Kidney epithelial cell (primary cell): ENCODE measurements around the gene VPS13D. TPM values are rescaled to one million over a fixed set of nuclear protein-coding genes. Genes with fewer than 3 reads are reported as not detected.

Experiments used
- DNase-seq: peaks from one replicate; pipeline ENCODE4 v3.0.0-alpha.2; 2010; ENCODE audit warnings: low read depth
- H3K27me3 ChIP-seq: 2 replicates; pipeline ENCODE4 v1.6.0; 2011; ENCODE audit warnings: low read length; ENCODE audit not compliant: control insufficient read depth, insufficient read depth
- H3K36me3 ChIP-seq: 2 replicates; pipeline ENCODE4 v1.5.1; 2011; ENCODE audit warnings: low read length; ENCODE audit not compliant: control insufficient read depth, insufficient read depth
- H3K4me3 ChIP-seq: 2 replicates; pipeline ENCODE4 v1.5.1; 2011; ENCODE audit warnings: low read depth, mild to moderate bottlenecking, control low read depth, low read length
- total RNA-seq: library from RNA; depleted of rRNA; stranded (reverse); fragments of >200 nt; gene quantifications from 2 replicates; pipeline ENCODE4 v1.2.3, GENCODE V29; 2015
- TF ChIP-seq, protein P1 (sequence below): IDR thresholded peaks from 2 replicates; pipeline ENCODE4 v1.5.1; 2011; ENCODE audit warnings: mild to moderate bottlenecking, moderate library complexity, low read length, control low read depth, inconsistent platforms; ENCODE audit not compliant: insufficient read depth, poor library complexity, severe bottlenecking

Gene VPS13D
- total RNA-seq, 1 donor from 2014 or later = 22.2 TPM

DNA sequence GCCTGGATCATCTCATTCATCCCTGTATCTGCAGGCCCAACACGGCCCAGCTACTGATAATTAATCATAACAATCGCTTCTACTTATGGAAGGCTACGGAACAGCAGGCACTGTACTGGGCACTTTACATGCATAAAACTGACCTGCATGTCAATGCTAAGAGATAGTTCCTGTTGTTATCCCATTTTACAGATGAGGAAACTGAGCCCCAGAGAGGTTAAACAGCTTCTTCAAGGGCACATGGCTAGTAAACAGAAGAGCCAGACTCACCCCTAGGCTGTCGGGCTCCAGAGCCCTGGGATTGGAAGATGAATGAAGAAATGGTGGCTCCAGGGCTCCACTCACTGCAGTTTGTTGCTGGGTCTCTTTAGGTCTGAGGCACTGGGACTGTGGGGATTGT is 27.3 kb upstream of the VPS13D start:
- peaks cover 13% of the 10 kb centered on the region for H3K27me3 ChIP-seq
- TF ChIP-seq, protein P1, sequence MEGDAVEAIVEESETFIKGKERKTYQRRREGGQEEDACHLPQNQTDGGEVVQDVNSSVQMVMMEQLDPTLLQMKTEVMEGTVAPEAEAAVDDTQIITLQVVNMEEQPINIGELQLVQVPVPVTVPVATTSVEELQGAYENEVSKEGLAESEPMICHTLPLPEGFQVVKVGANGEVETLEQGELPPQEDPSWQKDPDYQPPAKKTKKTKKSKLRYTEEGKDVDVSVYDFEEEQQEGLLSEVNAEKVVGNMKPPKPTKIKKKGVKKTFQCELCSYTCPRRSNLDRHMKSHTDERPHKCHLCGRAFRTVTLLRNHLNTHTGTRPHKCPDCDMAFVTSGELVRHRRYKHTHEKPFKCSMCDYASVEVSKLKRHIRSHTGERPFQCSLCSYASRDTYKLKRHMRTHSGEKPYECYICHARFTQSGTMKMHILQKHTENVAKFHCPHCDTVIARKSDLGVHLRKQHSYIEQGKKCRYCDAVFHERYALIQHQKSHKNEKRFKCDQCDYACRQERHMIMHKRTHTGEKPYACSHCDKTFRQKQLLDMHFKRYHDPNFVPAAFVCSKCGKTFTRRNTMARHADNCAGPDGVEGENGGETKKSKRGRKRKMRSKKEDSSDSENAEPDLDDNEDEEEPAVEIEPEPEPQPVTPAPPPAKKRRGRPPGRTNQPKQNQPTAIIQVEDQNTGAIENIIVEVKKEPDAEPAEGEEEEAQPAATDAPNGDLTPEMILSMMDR = no peak
- DNase-seq = no peak
- no peaks in the 10 kb centered on the region for H3K36me3 ChIP-seq
- H3K4me3 ChIP-seq = no peak overlapping the region

DNA sequence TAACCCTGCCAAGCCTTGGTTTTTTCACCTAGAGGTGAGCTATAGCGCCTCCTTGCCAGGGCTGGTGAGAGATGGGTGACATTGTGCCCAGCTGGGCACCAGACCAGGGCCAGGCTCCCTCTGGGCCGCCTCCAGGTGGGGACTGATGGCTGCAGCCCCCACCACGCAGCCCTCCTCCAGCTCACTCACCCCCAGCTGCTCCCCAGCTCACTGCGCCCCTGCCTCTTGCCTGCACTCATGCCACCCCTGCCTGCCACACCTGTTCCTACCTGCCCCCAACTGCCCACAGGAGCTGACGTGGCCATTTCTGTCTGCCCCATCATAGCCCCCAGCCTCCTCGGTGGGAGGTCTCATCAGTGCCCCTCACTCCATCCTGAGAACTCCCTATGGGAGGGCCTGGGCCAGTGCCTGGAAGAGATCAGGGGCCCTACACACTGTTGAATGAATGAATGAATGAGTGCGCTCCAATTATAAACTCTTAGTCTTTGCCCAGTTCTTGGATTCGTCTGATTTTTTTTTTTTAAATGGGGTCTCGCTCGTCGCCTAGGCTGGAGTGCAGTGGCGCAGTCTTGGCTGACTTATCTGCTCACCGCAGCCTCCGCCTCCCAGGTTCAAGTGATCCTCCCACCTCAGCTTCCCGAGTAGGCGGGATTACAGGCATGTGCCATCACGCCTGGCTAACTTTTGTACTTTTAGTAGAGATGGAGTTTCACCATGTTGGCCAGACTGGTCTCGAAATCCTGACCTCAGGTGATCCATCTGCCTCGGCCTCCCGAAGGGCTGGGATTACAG is 26.4 kb upstream of the VPS13D start:
- H3K27me3 ChIP-seq = peaks cover 9% of the 10 kb centered on the region
- no peaks in the 10 kb centered on the region for H3K36me3 ChIP-seq
- DNase-seq = no peak
- H3K4me3 ChIP-seq = no peak overlapping the region
- TF ChIP-seq, protein P1 = peak; percentile 5

DNA sequence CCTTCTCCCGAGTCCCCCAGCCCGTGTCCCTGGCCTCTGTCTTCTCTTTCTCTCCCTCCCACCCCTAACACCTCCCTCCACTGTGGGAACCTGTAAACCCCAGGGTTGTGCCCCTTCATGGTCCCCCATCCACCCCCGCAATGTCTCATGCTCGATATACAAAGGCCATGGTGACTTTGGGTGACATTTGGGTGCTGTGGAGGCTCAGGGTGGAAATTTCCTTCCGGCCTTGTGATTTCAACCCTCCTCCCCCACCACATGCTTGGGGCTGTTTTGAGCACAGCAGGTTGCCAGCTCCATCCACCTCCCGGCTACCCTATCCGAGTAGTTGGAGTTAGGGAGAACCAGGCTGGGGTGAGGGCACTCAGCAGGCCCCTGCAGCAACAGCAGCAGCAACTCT is 25.7 kb upstream of the VPS13D start:
- H3K36me3 ChIP-seq = no peaks in the 10 kb centered on the region
- TF ChIP-seq, protein P1 = no peak
- H3K27me3 ChIP-seq = peaks cover 9% of the 10 kb centered on the region
- no peak overlapping the region for H3K4me3 ChIP-seq
- DNase-seq = no peak

DNA sequence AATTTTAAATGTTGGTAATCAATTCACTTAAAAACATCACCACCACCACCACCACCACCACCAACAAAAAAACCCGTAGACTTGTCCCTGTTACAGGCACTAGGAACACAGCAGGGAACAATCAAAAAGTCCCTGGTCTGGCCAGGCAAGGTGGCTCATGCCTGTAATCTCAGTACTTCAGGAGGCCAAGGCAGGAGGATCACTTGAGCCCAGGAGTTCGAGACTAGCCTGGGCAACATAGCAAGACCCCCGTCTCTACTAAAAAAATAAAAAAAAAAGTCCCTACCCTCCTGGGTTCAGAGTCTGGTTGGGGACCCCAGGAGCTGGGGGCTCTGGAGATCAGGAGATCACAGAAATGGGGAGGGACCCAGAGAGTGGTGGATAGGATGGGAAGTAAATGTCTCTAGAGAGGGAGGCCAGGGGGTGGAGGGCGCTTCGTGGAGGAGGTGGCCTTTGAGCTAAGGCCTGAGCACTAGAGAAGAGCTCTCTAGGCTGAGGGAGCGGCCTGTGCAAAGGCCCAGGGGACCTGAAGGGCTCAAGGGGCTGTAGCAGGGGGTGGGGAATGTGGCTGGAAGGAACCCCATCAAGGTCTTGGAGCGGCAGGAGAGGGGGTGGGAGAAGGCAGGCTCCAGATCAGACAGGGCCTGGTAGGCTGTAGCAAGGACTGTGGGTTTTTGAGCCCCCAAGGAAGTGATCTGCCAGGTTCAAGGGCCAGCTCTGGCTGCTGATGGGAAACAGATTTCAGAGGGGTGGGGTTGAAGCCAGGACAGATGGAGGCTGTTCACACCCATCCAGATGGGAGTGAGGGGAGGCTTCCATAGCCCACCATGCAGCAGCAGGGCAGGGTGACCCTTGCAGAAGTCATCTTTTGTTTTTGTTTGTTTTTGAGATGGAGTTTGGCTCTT is 24.8 kb upstream of the VPS13D start:
- no peak for DNase-seq
- no peak overlapping the region for H3K4me3 ChIP-seq
- TF ChIP-seq, protein P1 = no peak
- H3K27me3 ChIP-seq = peaks cover 6% of the 10 kb centered on the region
- H3K36me3 ChIP-seq = no peaks in the 10 kb centered on the region

DNA sequence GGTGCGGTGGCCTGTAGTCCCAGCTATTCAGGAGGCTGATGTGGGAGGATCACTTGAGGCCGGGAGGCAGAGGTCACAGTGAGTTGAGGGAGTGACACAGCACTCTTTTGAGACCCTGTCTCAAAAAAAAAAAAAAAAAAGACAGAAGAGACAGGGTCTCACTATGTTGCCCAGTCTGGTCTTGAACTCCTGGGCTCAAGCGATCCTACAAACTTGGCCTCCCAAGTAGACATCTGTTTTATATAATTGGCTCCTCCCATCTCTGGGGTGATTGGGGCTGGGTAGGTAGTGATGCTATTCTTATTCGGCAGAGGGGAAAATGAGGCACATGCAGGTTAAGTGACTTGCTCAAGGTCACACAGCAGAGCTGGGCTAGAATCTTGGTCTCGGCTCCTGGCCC is 23.6 kb upstream of the VPS13D start:
- H3K4me3 ChIP-seq = no peak overlapping the region
- no peaks in the 10 kb centered on the region for H3K36me3 ChIP-seq
- TF ChIP-seq, protein P1 = no peak
- DNase-seq = no peak
- peaks cover 6% of the 10 kb centered on the region for H3K27me3 ChIP-seq
